SK-N-SH (cell line): ENCODE data around the gene PDS5A. TPM values are rescaled to one million over a fixed set of nuclear protein-coding genes. Genes with fewer than 3 reads are reported as not detected.

Experiments used
- CTCF ChIA-PET: fragments of 300-600, 350-600 bp; formaldehyde crosslinking; extraction: SDS; loops from one replicate; lab custom pipeline; 2021; lab: Yijun Ruan, JAX
- POLR2A ChIA-PET: fragments of 350-600 bp; sonication (Branson Sonifier 250); formaldehyde crosslinking; extraction: SDS; loops from one replicate; lab custom pipeline; 2020; ENCODE audit warnings: antibody characterized with exemption, inconsistent platforms; lab: Yijun Ruan, JAX
- DNase-seq: peaks from one replicate; pipeline ENCODE4 v3.0.0; 2012
- H2AFZ ChIP-seq: fragments of 200-600 bp; sonication (generic); 2 replicates; pipeline ENCODE4 v1.8.1; 2016; ENCODE audit warnings: antibody characterized with exemption, mild to moderate bottlenecking, low read depth
- H3F3A ChIP-seq: fragments of 200-600 bp; sonication (generic); replicated peaks from 2 replicates; pipeline ENCODE3; 2016; ENCODE audit warnings: antibody characterized with exemption, mild to moderate bottlenecking; ENCODE audit not compliant: insufficient read depth
- H3K27ac ChIP-seq, 2 experiments: fragments of 200-500 bp in 1 of 2; fragments of 200-600 bp in 1 of 2; sonication (Bioruptor generic) in 1 of 2; sonication (generic), shearing (Covaris generic) in 1 of 2; 2 replicates each; pipeline versions ENCODE4 v1.5.1 to v1.6.1; 2014 to 2016; ENCODE audit warnings: low read depth in 2 of 2, inconsistent platforms in 1 of 2, low read length in 1 of 2, mild to moderate bottlenecking in 1 of 2, mixed read lengths in 1 of 2
- H3K27me3 ChIP-seq: fragments of 200-600 bp; sonication (generic), shearing (Covaris generic); 2 replicates; pipeline ENCODE4 v1.6.1; 2016; ENCODE audit warnings: mixed run types; ENCODE audit not compliant: insufficient read depth
- H3K36me3 ChIP-seq, 2 experiments: fragments of 200-500 bp in 1 of 2; fragments of 200-600 bp in 1 of 2; sonication (Bioruptor generic) in 1 of 2; sonication (generic) in 1 of 2; replicated peaks in 1 of 2; 2 replicates each; pipeline versions ENCODE3 to v1.5.1; 2014 to 2016; ENCODE audit warnings: low read length in 1 of 2, mild to moderate bottlenecking in 1 of 2; ENCODE audit not compliant: insufficient read depth in 2 of 2, control insufficient read depth in 1 of 2
- H3K4me1 ChIP-seq, 2 experiments: fragments of 200-500 bp in 1 of 2; fragments of 200-600 bp in 1 of 2; sonication (Bioruptor generic) in 1 of 2; sonication (generic), shearing (Covaris generic) in 1 of 2; 2 replicates each; pipeline versions ENCODE4 v1.5.1 to v1.6.1; 2014 to 2016; ENCODE audit warnings: low read depth in 1 of 2, low read length in 1 of 2, mixed run types in 1 of 2; ENCODE audit not compliant: insufficient read depth in 2 of 2, control insufficient read depth in 1 of 2
- H3K4me2 ChIP-seq: fragments of 200-600 bp; sonication (generic), shearing (Covaris generic); 2 replicates; pipeline ENCODE4 v1.6.1; 2017; ENCODE audit warnings: mixed run types
- H3K4me3 ChIP-seq, 2 experiments: fragments of 200-500 bp in 1 of 2; fragments of 200-600 bp in 1 of 2; sonication (Bioruptor generic) in 1 of 2; sonication (generic), shearing (Covaris generic) in 1 of 2; 2 replicates each; pipeline versions ENCODE4 v1.5.1 to v1.8.1; 2014 to 2016; ENCODE audit warnings: low read depth in 2 of 2, inconsistent platforms in 1 of 2, low read length in 1 of 2, mild to moderate bottlenecking in 1 of 2, mixed read lengths in 1 of 2, moderate library complexity in 1 of 2
- H3K79me2 ChIP-seq: fragments of 200-600 bp; sonication (generic); 2 replicates; pipeline ENCODE4 v1.8.1; 2017; ENCODE audit warnings: mild to moderate bottlenecking; ENCODE audit not compliant: insufficient read depth
- H3K9ac ChIP-seq: fragments of 200-600 bp; sonication (generic); 2 replicates; pipeline ENCODE4 v1.6.1; 2017; ENCODE audit warnings: mixed run types
- H3K9me2 ChIP-seq: fragments of 200-600 bp; sonication (generic); 2 replicates; pipeline ENCODE4 v1.6.1; 2017; ENCODE audit warnings: mixed run types
- H3K9me3 ChIP-seq: fragments of 200-600 bp; sonication (generic); 2 replicates; pipeline ENCODE4 v1.6.1; 2017; ENCODE audit warnings: mixed run types, mild to moderate bottlenecking, moderate library complexity
- H4K20me1 ChIP-seq: fragments of 200-600 bp; sonication (generic); 2 replicates; pipeline ENCODE4 v1.6.1; 2017; ENCODE audit warnings: mild to moderate bottlenecking, mixed run types; ENCODE audit not compliant: insufficient read depth
- CHD2 ChIP-seq: fragments of 150-350 bp; IDR thresholded peaks from 2 replicates; pipeline ENCODE4 v1.6.1; 2018; ENCODE audit warnings: low read length; ENCODE audit not compliant: partially characterized antibody
- FOSL2 ChIP-seq: IDR thresholded peaks from 2 replicates; pipeline ENCODE4 v1.4.0; 2012; ENCODE audit warnings: low read depth, mild to moderate bottlenecking, moderate library complexity, borderline replicate concordance
- FOXJ3 ChIP-seq: sonication (generic); formaldehyde crosslinking; IDR thresholded peaks from 2 replicates; pipeline ENCODE4 v1.5.1; 2020; ENCODE audit warnings: mild to moderate bottlenecking, missing genetic modification reagents
- GABPA ChIP-seq: IDR thresholded peaks from 2 replicates; pipeline ENCODE4 v1.4.0; 2012; ENCODE audit warnings: low read depth, mild to moderate bottlenecking
- MAX ChIP-seq: IDR thresholded peaks from 2 replicates; pipeline ENCODE4 v1.4.0; 2012; ENCODE audit warnings: low read depth
- MEF2A ChIP-seq: IDR thresholded peaks from 2 replicates; pipeline ENCODE4 v1.4.0; 2012; ENCODE audit warnings: low read depth, borderline replicate concordance
- MXI1 ChIP-seq: IDR thresholded peaks from 2 replicates; pipeline ENCODE4 v1.6.1; 2012; ENCODE audit warnings: mild to moderate bottlenecking, low read depth, low read length, improper control_type of control experiment
- POLR2AphosphoS5 ChIP-seq: IDR thresholded peaks from 2 replicates; pipeline ENCODE4 v1.6.1; 2012; ENCODE audit warnings: low read depth, low read length
- RAD21 ChIP-seq: IDR thresholded peaks from 2 replicates; pipeline ENCODE4 v1.6.1; 2012; ENCODE audit warnings: mild to moderate bottlenecking, low read length
- RCOR1 ChIP-seq: fragments of 150-350 bp; IDR thresholded peaks from 2 replicates; pipeline ENCODE4 v1.6.1; 2017; ENCODE audit warnings: antibody characterized with exemption, low read length
- SMC3 ChIP-seq: IDR thresholded peaks from 2 replicates; pipeline ENCODE4 v1.6.1; 2012; ENCODE audit warnings: low read depth, low read length, improper control_type of control experiment
- TAF1 ChIP-seq: IDR thresholded peaks from 2 replicates; pipeline ENCODE4 v1.6.1; 2012; ENCODE audit warnings: low read depth, mild to moderate bottlenecking, low read length, moderate library complexity, borderline replicate concordance
- USF1 ChIP-seq: IDR thresholded peaks from 2 replicates; pipeline ENCODE4 v1.4.0; 2012; ENCODE audit warnings: low read depth, borderline replicate concordance
- YY1 ChIP-seq: IDR thresholded peaks from 2 replicates; pipeline ENCODE4 v1.4.0; 2012; ENCODE audit warnings: low read depth, mild to moderate bottlenecking
- WGBS: methylation state at CpG from one replicate; pipeline ENCODE4 v1.1.6; 2017; ENCODE audit warnings: low lambda C conversion rate; 5-methylcytosine and 5-hydroxymethylcytosine counted together
- polyA plus RNA-seq, 3 experiments: library from polyadenylated mRNA; depleted of rRNA; stranded (reverse); fragments of >200 nt; gene quantifications; 2 replicates each; pipeline ENCODE4 v1.2.3, GENCODE V29; 2012
- TF ChIP-seq, protein P1 (sequence below): IDR thresholded peaks from 2 replicates; pipeline ENCODE4; 2012
- TF ChIP-seq, protein P2 (sequence below): fragments of 150-350 bp; IDR thresholded peaks from 2 replicates; pipeline ENCODE4 v1.6.1; 2016; ENCODE audit warnings: mild to moderate bottlenecking, low read depth, low read length
- TF ChIP-seq, protein P3 (sequence below): IDR thresholded peaks from 2 replicates; pipeline ENCODE4 v1.4.0; 2012; ENCODE audit warnings: low read depth, borderline replicate concordance

The PDS5A gene
- polyA plus RNA-seq, 1 of the 3 experiments (the other 2 are of a cell fraction) = 14.1 TPM

DNA sequence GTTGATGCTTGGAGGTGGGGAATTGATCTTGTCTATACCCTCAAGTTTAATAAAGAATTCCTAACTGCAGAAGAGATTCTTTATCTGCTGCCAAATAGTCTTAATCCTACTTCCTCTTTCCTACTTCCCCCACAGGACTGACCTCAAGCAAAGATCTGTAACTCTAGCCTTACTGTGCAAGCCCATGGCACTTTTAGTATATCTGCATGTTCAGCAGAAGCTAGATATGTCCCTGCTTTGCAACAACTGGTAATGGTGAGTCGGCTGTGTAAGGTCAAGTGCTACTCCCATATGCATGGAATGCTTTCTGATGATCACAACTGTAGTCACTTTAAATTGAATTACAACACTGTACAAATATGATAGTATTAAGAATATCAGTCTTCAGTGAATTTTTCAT lies 26.3 kb upstream of the PDS5A start:
- Histone ChIP-seq H3K4me3 (no peak overlapping the region), H3K9me2 (no peaks in the 10 kb centered on the region), H4K20me1 (no peaks in the 10 kb centered on the region), H3F3A (peaks cover 3% of the 10 kb centered on the region), H3K36me3 (no peaks in the 10 kb centered on the region), H3K27ac (no peak overlapping the region), H3K4me2 (no peak overlapping the region), H2AFZ (no peak overlapping the region), H3K9me3 (no peaks in the 10 kb centered on the region), H3K79me2 (no peaks in the 10 kb centered on the region), H3K4me1 (no peaks in the 10 kb centered on the region), H3K9ac (no peak overlapping the region), H3K27me3 (no peaks in the 10 kb centered on the region)
- CTCF ChIA-PET = interaction anchor here (1.4 kb wide), 1 partner anchor 26 kb away, joined by 3 read pairs; no protein-coding TSS in a partner anchor
- no peak for DNase-seq
- TF ChIP-seq, protein P1, sequence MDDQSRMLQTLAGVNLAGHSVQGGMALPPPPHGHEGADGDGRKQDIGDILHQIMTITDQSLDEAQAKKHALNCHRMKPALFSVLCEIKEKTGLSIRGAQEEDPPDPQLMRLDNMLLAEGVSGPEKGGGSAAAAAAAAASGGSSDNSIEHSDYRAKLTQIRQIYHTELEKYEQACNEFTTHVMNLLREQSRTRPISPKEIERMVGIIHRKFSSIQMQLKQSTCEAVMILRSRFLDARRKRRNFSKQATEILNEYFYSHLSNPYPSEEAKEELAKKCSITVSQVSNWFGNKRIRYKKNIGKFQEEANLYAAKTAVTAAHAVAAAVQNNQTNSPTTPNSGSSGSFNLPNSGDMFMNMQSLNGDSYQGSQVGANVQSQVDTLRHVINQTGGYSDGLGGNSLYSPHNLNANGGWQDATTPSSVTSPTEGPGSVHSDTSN = no peak
- TF ChIP-seq POLR2AphosphoS5 = no peak
- TF ChIP-seq YY1 = no peak
- no peak for TF ChIP-seq RCOR1
- TF ChIP-seq MXI1 = no peak
- no peak for TF ChIP-seq USF1
- no peak for TF ChIP-seq SMC3
- no peak for TF ChIP-seq GABPA
- TF ChIP-seq FOSL2 = no peak
- TF ChIP-seq MAX = no peak
- TF ChIP-seq CHD2 = no peak
- TF ChIP-seq, protein P2, sequence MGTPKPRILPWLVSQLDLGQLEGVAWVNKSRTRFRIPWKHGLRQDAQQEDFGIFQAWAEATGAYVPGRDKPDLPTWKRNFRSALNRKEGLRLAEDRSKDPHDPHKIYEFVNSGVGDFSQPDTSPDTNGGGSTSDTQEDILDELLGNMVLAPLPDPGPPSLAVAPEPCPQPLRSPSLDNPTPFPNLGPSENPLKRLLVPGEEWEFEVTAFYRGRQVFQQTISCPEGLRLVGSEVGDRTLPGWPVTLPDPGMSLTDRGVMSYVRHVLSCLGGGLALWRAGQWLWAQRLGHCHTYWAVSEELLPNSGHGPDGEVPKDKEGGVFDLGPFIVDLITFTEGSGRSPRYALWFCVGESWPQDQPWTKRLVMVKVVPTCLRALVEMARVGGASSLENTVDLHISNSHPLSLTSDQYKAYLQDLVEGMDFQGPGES = no peak
- no peak for TF ChIP-seq MEF2A
- POLR2A ChIA-PET = no interaction called here
- WGBS = 47% methylated on average over 1 of the region's 1 CpG

GRCh38 chr4:40000711-40001110 lies 23.0 kb upstream of the PDS5A start:
- no peak overlapping the region for H3K4me2 ChIP-seq
- no peak overlapping the region for H3K4me3 ChIP-seq
- no peaks in the 10 kb centered on the region for H3K4me1 ChIP-seq
- no peak for DNase-seq
- TF ChIP-seq RAD21 = no peak
- TF ChIP-seq, protein P3, sequence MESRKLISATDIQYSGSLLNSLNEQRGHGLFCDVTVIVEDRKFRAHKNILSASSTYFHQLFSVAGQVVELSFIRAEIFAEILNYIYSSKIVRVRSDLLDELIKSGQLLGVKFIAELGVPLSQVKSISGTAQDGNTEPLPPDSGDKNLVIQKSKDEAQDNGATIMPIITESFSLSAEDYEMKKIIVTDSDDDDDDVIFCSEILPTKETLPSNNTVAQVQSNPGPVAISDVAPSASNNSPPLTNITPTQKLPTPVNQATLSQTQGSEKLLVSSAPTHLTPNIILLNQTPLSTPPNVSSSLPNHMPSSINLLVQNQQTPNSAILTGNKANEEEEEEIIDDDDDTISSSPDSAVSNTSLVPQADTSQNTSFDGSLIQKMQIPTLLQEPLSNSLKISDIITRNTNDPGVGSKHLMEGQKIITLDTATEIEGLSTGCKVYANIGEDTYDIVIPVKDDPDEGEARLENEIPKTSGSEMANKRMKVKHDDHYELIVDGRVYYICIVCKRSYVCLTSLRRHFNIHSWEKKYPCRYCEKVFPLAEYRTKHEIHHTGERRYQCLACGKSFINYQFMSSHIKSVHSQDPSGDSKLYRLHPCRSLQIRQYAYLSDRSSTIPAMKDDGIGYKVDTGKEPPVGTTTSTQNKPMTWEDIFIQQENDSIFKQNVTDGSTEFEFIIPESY = no peak
- TF ChIP-seq TAF1 = no peak
- TF ChIP-seq FOXJ3 (CRISPR knock-in tag) = no peak
- no peak overlapping the region for H3K27ac ChIP-seq
- H2AFZ ChIP-seq = no peak overlapping the region
- no peaks in the 10 kb centered on the region for H3K9me3 ChIP-seq
- no peaks in the 10 kb centered on the region for H4K20me1 ChIP-seq
- WGBS = 95% methylated on average over 6 of the region's 6 CpGs
- no peaks in the 10 kb centered on the region for H3K9me2 ChIP-seq
- H3K79me2 ChIP-seq = no peaks in the 10 kb centered on the region
- H3K36me3 ChIP-seq = no peaks in the 10 kb centered on the region
- H3F3A ChIP-seq = peaks cover 3% of the 10 kb centered on the region
- no peak overlapping the region for H3K9ac ChIP-seq
- CTCF ChIA-PET = interaction anchor here (1.2 kb wide), 1 partner anchor 23 kb away, joined by 5 read pairs; the partner anchor contains the start of gene PDS5A
- no peaks in the 10 kb centered on the region for H3K27me3 ChIP-seq
- POLR2A ChIA-PET = no interaction called here
